ENCODE data around the gene GPBAR1. TPM values are rescaled to one million over a fixed set of nuclear protein-coding genes. Genes with fewer than 3 reads are reported as not detected.

The GPBAR1 gene
- total and polyA plus RNA-seq, 2 of the 8 experiments (the other 6 are each of a cell fraction or from before 2014, with no cell fraction given): 0.32 to 0.59 TPM

- no peak for TF ChIP-seq RAD21 (IDR thresholded peaks at IDR 0.05 in 1 of 2, conservative IDR thresholded peaks at IDR 0.05 in 1 of 2; ENCODE audit: low read depth in 2 of 2, low read length in 2 of 2)
- TF ChIP-seq NRF1 (IDR thresholded peaks at IDR 0.05; ENCODE audit: low read depth, low read length): no peak
- TF ChIP-seq FOSL1 (IDR thresholded peaks at IDR 0.05; ENCODE audit: insufficient read depth, low read depth, low read length): no peak
- TF ChIP-seq SUZ12 (IDR thresholded peaks at IDR 0.05; ENCODE audit: low read length): no peak
- TF ChIP-seq POLR2A (IDR thresholded peaks at IDR 0.05; ENCODE audit: control extremely low read depth in 1 of 2, low read depth in 2 of 2, low read length in 2 of 2): no peak
- no peak for TF ChIP-seq CREB1 (IDR thresholded peaks at IDR 0.05)
- no peak for TF ChIP-seq USF2 (IDR thresholded peaks at IDR 0.05; ENCODE audit: low read length)
These were observed 33.1 kb downstream of the GPBAR1 start (continued) for GRCh38 chr2:218293715-218294429.
